HG03521 (cell line): ENCODE measurements around the gene TGFBR3.
"Not testable (repeated sequence)": the region's sequence is repeated elsewhere in the genome, so short reads cannot be mapped to it uniquely, and the experiment has no call there.

Experiments
- ATAC-seq: cut with Tn5 transposase; IDR thresholded peaks from one replicate; pipeline ENCODE4 v1.9.1; 2021; ENCODE audit warnings: mild to moderate bottlenecking, moderate library complexity; ENCODE audit not compliant: unreplicated experiment

TGFBR3 gene

GRCh38 chr1:91666651-91667050 lies 219.3 kb downstream of the TGFBR3 start:
- not testable (repeated sequence) for ATAC-seq

DNA sequence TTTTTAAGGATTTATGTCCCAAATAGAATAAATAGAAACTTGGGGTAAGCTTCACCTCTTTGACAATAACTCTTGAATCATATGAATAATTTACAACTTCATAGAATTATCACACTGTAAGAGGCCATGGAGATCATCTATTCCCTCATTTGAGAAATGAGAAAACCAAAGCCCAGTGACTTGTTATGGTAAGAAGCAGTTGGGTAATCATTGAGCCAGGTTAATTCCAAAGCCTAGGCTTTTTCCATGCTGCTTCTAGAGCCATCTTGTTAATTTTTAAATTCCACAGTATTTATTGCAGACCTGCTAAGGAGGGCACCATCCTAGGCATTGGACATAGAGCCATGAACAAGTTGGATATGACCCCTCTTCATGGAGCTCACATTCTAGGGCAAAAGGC lies 224.8 kb downstream of the TGFBR3 start:
- ATAC-seq: no peak

DNA sequence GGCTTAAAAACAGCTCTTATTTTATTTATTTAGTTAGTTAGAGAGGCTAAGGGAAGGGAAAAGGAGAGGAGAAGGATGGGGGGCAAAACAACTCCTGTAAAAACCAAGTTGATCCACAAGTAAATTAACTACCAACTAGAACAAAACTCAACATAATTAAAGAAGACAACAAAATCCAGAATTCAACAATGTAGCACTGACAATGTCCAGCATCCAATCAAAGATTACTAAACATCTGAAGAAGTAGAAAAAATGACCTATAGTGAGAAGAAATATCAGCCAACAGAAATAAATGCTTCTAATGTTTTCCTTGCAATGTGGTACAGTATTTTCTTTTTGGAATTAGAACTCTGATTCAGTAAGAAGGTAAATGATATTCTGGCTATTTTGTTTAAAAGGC lies 225.2 kb downstream of the TGFBR3 start:
- no peak for ATAC-seq

- no peak for ATAC-seq
Observed at GRCh38 chr1:91655912-91656449, 230.0 kb downstream of the TGFBR3 start.

DNA sequence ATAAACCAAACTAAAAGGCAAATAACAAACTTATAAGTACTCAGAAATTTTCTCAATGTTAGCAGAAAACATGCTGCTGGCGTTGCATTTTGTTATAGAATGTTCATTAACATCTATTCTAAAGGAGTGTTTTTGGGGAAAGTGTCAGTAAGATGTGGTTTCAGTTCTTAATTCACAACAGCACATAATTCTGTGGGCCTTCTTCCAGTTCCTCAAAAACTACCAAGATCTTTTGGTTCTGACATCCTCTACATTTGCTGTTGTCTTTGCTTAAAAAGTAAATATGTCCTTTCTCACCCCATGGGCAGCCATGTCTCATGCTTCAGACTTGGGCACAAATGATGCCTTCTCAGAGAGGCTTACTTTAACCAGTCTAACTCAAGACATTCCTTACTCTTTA lies 232.8 kb downstream of the TGFBR3 start:
- no peak for ATAC-seq

- ATAC-seq: no peak
Observed at GRCh38 chr1:91651661-91652071, 234.3 kb downstream of the TGFBR3 start.

DNA sequence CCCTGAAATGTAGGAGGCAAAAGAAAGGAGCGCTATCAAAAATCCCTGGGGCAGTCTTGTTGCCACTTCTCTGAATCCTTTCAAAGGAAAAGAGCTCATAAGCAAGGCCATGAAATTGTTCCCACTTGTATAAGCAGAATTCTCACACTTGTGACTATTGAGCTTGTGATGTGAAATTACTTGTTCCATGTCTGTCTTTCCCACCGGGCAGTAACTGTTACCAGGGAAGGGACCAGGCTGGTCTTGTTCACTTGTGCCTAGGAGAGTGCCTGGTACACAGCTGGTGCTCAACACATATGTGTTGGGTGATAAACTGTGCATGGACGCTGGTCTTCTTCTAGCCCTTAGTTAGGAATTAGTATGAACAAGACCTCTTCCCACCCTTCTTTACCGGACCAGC lies 234.7 kb downstream of the TGFBR3 start:
- no peak for ATAC-seq

DNA sequence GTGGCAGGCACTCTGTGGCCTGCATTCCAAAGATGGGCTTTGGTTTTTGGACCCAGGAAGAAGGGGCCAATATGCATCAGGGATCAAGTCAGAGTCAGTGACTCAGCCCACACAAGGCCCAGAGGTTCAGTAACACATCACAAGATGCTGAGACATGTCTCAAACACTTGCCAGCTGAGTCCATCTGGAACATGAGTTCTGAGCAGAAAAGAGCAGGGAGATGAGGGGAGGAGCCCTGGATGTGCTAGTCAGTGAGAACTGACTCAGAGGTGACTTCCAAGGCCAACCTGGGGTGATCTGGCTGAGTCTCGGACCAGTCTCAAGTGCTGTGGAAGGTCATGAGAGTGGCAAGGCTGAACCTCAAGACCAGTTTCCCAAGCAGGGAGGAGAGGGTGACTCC lies 235.2 kb downstream of the TGFBR3 start:
- no peak for ATAC-seq

- no peak for ATAC-seq
Observed at GRCh38 chr1:91647061-91647460, 238.9 kb downstream of the TGFBR3 start.

DNA sequence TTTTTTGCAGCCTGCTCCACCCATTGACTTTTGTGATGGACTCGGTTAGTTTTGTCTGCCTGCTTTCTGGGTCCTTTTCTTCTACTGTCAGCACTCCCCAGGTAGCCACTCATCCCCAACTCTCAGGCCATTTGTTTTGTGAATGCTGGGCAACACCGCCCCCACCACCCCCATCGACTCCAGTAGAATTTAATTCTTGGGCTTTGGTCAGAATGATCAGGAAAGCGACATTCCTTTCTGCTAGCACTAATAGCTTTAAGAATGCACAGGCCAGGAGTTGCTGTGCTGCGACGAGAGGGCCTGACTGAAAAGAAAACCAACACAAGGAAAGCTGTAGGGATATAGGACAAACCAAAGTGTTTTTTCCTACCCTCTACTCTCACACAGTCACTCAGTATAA lies 240.9 kb downstream of the TGFBR3 start:
- no peak for ATAC-seq

DNA sequence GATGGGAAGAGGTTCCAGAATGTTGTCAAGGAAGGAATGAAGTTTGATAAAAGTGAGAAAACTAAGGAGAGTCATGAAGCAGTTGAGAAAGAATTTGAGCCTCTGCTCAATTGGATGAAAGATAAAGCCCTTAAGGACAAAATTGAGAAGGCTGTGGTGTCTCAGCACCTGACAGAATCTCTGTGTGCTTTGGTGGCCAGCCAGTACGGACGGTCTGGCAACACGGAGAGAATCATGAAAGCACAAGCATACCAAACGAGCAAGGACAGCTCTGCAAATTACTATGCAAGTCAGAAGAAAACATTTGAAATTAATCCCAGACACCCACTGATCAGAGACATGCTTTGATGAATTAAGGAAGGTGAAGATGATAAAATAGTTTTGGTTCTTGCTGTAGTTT lies 242.5 kb downstream of the TGFBR3 start:
- ATAC-seq: no peak

GRCh38 chr1:91640877-91641526 lies 244.9 kb downstream of the TGFBR3 start:
- no peak for ATAC-seq

- no peak for ATAC-seq
Observed at GRCh38 chr1:91637539-91637994, 248.4 kb downstream of the TGFBR3 start.

GRCh38 chr1:91635763-91636162 lies 250.2 kb downstream of the TGFBR3 start:
- no peak for ATAC-seq

GRCh38 chr1:91633438-91633837 lies 252.5 kb downstream of the TGFBR3 start:
- ATAC-seq: no peak

GRCh38 chr1:91631718-91632330 lies 254.1 kb downstream of the TGFBR3 start:
- ATAC-seq: no peak

DNA sequence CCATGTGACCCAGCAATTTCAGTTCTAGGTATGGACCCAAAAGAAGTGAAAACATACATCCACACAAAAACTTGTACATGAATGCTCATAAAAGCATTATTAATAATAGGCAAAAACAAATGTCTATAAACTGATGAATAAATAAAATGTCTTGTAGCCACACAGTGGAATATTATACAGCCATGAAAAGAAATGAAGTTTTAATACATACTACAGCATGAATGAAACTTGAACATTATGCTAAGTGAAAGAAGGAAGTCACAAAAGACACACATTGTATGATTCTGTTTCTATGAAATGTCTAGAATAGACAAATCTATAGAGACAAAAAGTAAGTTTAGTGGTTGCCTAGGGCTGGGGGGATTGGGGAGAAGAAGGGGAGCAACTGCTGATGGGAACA lies 255.1 kb downstream of the TGFBR3 start:
- ATAC-seq: no peak
